Epithelial cell of prostate (primary cell): ENCODE data around the gene DIS3L.
"Not testable (repeated sequence)": the region's sequence is repeated elsewhere in the genome, so short reads cannot be mapped to it uniquely, and the experiment has no call there.

Source experiments
- DNase-seq: peaks from one replicate; pipeline ENCODE4 v3.0.0-alpha.2; 2011; ENCODE audit warnings: low read depth, low spot score
- H3K27ac ChIP-seq: fragments of 450-650 bp; 2 replicates; pipeline ENCODE4 v1.5.1; 2017; ENCODE audit warnings: mild to moderate bottlenecking

Gene DIS3L

DNA sequence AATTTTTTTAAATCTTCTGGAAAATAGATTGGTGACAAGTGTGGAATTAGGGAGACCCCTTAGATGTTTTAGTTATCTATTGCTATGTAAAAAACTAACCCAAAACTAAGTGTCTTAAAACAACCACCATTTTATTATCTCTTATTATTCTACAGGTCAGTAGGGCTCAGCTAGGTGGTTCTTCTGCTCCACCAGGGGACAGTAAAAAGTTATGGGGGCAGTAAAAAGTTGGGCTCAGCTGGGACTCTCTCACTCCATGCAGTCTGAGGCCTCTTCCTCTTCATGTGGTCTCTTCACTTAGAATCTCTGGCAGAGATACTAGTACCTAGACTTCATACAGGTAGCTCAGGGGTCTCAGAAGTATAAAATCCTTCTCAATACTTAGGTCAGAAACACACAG lies 18.0 kb upstream of the DIS3L start:
- DNase-seq: no peak
- H3K27ac ChIP-seq: no peak overlapping the region

DNA sequence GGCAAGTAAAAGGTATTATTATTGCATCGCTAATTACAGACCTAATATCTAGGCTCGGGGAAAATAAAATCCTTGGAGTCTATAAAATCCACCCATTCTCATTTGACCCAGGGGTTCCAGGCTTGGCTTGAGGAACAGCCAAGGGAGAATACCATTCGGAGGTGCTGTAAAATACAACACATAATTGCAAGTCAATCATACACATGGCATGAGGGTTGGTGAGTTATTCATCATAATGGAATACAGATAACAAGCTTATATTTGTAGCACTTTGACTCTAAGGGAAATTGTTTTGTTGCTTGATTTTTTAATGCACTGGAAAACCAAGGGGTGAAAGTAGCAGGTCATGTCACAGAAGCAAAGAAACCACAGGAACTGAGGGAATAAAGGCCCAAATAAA lies 16.8 kb upstream of the DIS3L start:
- no peak overlapping the region for H3K27ac ChIP-seq
- no peak for DNase-seq

DNA sequence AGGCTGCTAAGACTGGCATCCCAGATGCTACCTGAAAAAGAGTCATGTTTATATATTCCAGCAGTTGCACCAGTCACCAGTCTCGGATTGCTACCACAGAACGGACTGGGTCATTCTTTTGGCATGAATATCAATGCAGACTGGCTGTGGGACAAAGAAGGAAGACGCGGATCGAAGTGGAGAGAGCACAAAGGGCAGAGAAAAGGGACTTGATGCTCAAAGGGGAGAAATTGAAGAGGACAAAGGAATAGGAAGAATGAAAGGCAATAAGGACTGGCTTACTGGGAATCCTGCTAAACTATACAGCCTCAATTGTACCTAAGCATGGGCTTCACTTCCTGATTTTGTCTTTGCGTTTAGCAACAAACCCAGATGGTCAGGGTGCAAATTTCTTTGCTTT lies 15.3 kb upstream of the DIS3L start:
- no peak overlapping the region for H3K27ac ChIP-seq
- no peak for DNase-seq

DNA sequence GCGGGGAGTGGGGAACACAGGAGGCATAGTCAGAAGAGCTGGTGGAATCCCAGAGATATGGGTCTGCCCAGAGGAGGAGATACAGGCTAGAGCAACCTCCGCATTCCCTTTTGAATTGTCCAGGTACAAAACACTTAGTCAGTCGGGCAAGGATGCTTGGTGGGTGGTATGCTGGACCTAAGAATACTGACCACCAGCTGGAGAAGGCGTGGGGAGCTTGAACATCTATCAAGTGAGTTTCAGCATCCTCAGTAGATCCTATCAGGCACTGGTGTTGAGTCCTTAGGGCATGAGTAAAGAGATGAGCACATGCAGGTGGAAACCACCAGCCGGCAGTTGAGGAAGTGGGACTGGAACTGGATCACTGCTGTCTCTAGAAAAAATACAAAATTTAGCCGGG lies 14.7 kb upstream of the DIS3L start:
- no peak for DNase-seq
- H3K27ac ChIP-seq: no peak overlapping the region

DNA sequence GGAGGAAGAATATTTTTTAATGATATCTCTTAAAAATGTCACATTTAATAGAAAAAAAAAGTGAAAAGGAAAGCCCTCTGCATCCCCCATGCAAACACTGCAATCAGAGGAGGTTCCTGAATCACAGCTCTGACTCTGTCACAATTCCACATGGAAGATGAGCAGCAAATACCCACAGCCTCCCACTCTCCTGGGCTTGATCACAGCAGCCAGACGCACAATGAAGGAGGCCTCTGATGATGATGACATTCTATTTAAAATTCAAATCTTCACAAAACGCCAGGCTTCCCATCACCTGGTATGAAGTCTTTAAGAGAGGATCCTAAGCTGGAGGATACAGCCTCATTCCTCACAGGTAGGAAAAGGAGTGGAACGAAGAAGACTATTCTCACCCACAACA lies 9.1 kb upstream of the DIS3L start:
- no peak overlapping the region for H3K27ac ChIP-seq
- no peak for DNase-seq

DNA sequence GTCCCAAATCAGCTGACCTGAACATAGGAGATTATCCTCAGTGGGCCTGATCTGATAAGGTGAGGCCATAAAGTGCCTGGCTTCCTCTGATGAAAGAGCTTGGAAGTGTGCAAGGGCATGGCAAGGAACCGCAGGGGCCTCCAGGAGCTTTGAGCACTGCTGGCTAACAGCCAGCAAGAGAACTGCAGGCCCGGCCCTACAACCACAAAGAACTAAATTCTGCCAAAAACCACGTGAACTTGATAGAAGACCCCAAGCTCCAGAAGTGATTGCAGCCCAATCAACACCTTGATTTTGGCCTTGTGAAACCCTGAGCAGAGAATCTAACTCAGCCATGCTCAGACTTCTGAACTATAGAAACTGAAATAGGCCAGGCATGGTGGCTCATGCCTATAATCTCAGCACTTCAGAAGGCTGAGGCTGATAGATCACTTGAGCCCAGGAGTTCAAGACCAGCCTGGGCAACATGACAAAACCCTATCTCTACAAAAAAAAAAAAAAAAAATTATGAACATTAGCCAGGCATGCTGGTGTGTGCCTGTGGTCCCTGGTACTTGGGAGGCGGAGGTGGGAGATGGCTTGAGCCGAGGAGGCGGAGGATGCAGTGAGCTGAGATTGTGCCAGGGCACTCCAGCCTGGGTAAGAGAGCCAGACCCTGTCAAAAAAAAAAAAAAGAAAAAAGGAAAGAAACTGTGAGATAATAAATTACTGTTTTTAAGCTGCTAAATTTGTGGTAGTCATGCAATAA lies 7.7 kb upstream of the DIS3L start:
- H3K27ac ChIP-seq: no peak overlapping the region
- DNase-seq: no peak

DNA sequence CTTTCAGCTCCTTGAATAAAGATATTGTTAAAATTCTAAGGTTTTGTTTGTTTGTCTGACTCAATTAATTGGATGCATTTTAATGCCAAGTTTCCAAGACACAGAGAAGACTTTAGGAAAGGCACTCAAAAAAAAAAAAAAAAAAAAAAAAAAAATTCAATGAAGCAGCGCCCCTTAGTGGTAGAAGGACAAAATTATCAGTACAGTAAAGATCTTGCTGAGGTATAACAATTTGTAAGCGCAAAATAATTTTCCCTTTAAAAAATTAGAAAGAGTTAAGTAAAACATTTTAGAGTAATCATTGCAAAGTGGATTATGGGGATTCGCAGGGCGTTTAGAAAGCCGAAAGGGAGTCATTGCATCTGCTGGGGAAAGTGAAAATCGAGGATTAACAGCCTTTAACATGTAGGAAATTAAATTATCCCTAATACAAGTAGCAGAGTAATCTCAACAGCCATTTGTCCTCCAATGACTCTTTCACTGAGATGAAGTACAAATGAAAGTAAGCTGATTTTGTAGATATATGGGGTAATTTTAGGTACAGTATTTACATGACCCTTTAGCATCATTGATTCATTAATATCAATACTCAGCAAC lies 5.8 kb upstream of the DIS3L start:
- no peak overlapping the region for H3K27ac ChIP-seq
- no peak for DNase-seq

DNA sequence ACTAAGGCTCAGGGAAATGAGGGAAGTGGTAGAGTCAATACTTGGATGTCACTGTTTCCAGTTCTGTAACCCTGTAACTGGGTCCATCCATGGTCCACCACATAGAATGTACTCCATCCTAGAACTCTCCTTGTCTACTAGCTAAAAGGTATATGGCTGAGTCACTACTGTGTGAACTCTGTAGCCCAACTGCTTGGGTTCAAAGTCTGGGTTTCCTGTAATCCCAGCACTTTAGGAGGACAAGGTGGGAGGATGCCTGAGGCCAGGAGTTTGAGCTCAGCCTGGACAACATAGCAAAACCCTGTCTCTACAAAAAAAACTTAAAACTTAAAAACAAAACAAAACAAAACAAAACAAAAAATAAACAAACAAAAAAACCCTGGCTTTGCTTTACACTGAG lies 5.3 kb upstream of the DIS3L start:
- no peak for DNase-seq
- no peak overlapping the region for H3K27ac ChIP-seq

DNA sequence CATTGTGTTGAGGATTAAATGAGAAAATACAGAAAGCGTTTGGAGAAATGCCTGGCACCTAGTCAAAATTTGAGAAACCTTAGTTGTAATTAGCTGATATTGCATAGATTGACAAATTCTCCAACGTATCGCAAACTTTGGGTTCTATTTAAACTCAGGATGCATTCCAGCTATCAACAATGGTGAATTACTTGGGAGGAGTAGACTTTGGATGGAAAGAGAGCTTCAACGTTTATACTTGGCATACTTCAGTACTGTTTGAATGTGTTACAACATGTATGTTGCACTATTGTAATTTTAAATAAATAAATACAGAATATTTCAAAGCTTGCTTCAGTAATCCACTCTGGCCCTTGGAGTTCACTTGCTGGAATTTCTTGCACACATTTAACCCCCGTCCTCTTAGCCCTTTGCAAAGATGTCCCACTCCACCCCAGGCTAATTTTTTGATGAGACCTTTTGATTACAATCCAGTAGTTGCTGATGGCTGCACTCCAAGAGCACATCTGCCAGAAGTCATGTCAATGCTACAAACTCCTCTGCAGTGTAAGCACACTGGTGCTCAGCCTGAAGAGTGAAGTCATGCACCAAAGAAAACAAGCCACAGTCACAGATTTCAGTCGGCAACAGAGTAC lies 4.7 kb upstream of the DIS3L start:
- no peak for DNase-seq
- H3K27ac ChIP-seq: no peak overlapping the region

DNA sequence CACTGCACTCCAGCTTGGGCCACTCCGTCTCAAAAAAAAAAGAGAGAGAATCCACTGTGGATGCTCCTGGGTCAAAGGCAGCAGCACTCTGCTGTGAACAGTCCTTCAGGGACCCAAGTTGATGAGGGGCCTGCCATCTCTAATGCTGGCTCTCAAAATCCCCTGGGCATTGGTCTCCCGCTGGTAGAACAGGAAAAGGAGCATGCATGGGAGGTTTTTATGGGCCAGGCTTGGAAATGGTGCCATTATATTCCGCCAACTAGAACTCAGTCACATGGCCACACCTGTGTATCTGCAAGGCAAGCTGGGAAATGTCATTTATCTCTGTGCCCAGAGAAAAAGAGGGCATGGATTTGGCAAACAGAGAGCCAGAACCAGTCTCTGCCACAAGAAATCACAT lies 3.4 kb upstream of the DIS3L start:
- no peak overlapping the region for H3K27ac ChIP-seq
- DNase-seq: no peak

DNA sequence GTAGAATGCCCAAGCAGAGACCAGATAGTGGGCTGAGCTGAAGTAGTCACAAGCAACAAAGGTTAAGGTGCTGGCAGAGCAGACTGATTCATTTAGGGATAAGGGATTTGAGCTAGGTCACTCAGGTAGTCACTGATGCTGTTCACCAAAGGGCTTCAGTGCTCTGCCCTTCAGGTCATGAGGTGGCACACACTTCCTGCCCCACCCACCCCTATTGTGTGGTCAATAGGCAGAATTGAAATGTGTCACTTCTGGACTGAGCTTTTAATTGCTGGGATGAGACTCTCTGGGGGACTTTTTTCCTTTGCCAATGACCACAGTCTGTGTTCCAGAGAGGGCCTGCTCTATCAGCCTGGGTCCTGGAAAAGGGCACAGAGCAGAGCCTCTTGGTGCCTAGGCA lies 2.9 kb upstream of the DIS3L start:
- no peak overlapping the region for H3K27ac ChIP-seq
- DNase-seq: no peak

DNA sequence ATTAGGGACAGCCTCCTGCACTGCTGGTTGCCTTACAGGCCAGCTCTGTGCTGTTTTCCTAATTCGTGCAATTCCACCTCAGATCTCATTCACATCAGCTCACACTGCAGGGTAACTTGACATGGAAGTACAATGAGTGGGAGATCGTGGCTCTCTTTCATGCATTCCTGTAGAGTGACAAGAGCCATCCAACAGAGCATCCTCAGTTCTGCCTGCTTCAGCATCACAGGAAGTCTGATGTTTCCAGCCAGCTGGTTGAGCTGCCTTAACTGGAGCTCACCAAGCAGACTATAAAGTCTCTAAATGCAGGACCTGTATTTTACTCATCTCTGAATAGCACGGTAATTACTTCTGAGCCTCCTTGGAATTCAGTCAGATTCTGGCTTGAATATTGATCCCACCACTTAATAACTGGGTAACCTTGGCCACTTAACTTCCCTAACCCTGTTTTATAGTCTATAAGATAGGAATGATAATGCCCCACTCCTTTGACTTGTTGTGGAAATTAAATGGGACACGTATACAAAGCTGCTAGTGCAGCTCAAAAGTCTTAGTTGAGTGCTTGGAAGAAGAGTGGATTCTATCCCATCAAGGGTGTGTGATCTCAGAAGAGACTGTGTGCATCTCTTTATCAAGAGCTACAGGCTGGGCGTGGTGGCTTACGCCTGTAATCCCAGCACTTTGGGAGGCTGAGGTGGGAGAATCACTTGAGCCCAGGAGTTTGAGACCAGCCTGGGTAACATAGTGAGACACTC lies 1.4 kb upstream of the DIS3L start:
- H3K27ac ChIP-seq: no peak overlapping the region
- no peak for DNase-seq

DNA sequence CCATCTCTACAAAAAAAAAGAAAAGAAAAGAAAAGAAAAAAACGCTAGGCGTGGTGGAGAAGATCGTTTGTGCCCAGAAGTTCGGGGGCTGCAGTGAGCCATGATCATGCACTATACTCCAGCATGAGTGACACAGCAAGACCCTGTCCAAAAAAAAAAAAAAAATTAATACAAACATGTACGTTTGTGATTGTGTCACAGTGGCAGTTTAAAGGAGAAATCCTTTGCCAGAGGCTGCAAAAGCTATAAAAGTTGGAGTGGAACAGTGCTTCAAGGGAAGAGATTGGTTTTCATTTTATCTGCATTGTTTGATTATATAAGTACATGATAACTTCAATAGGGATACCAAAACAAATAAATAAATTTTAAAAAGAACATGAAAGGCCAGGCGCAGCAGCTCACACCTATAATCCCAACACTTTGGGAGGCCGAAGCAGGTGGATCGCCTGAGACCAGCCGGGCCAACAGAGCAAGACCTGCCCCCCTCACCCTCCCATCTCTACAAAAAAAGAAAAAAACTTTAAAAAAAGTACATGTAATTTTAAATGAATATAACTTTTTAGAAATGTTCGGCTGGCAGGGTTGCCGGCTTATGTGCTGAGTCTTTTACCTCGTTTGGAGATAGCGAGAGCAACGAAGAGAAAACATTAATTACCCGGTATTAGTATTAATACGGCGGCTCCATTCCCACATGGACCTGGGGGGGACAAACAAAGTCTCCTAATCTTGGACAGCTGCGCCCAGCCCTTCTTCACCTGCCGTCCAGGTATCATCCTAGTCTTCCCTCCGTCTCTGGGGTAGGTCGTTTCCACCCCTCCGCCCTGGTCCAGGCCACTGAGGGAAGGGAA lies 573 bp upstream of the DIS3L start:
- DNase-seq: no peak
- H3K27ac ChIP-seq: peak overlapping the region; percentile 61

DNA sequence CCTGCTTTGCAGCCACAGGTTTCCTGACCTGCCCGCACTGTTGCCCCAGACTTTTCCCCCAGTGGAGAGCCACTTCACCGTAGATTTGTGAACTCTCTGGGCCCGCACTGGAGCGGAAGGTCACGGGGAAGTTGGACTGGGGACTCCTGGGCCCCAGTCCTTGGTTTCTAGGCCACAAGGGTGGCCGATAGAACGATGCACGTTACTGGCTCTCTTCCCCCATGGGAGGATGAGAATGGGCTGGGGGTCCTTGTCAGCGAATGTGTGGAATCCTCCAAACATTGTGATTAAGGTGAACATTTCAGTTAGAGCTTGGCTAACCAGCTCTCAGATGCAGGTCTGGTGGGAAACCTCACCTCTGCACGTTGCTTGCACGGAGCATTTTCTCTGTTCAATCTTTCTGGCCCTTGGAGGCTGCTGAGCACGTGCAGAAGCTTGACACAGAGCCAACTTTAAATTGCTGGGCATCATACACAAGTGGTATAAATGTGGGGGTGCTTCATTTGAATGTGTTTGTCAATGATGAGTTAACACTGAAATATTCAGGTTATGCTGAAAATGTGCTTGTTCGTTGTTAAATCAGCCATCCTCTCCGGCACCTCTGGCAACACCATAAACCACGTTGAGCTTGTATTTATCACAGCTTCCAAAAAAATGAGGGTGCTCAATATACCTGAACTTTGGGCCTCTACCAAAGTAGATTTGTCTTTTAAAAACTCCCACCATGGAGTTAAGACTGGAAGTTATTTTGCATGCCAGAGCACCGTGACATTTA lies 976 bp downstream of the DIS3L start:
- no peak for DNase-seq
- peak overlapping the region; percentile 61 for H3K27ac ChIP-seq

DNA sequence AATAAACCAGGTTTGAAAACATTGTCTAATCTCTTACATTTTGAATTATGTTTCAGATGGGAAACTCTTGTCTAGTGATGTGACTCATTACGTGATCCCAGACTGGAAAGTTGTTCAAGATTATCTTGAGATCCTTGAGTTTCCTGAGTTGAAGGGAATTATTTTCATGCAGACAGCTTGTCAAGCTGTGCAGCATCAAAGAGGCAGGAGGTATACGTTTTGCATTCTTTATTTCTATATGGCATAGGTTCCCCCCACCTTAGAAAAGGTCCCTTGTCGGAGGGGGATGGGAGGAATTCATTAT lies 1.5 kb downstream of the DIS3L start:
- H3K27ac ChIP-seq: peak overlapping the region; percentile 61
- no peak for DNase-seq

DNA sequence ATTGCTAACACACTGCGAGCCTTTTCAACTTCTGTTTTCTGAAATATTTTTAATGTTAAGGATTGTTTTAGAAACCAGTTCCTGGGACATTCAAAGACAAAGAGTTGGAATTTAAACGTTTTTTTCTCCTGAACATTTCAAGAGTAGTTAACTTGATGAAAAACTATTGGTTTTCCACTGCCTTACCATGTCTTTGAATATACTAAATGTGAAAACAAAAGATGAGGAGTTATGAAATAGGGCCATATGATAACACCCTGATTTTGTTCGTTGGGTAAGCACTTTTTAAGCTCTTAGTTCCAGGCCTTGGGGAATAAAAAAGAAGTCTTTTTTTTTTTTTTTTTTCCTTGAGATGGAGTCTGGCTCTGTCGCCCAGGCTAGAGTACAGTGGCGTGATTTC lies 2.8 kb downstream of the DIS3L start:
- no peak overlapping the region for H3K27ac ChIP-seq
- no peak for DNase-seq

DNA sequence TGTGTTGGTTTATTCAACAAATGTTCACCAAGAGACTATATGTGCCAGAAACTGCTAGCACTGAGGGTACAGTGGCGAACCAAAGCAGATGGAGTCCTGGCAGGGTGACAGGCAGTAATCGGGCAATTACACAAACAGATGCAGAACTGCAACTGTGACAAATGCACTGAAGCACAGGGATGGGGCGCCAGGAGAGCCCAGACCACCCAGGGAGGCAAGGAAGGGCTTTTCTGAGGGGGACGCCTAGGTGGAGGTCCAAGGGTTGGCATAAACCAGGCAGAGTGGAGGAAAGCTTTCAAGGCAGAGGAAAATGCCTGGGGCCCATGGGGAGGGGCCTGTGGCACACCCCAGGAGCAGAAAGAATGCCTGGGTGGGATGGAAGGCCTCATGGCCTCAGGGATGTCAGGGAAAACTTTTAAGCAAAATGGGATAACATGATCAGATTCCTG lies 5.5 kb downstream of the DIS3L start:
- DNase-seq: no peak
- no peak overlapping the region for H3K27ac ChIP-seq

DNA sequence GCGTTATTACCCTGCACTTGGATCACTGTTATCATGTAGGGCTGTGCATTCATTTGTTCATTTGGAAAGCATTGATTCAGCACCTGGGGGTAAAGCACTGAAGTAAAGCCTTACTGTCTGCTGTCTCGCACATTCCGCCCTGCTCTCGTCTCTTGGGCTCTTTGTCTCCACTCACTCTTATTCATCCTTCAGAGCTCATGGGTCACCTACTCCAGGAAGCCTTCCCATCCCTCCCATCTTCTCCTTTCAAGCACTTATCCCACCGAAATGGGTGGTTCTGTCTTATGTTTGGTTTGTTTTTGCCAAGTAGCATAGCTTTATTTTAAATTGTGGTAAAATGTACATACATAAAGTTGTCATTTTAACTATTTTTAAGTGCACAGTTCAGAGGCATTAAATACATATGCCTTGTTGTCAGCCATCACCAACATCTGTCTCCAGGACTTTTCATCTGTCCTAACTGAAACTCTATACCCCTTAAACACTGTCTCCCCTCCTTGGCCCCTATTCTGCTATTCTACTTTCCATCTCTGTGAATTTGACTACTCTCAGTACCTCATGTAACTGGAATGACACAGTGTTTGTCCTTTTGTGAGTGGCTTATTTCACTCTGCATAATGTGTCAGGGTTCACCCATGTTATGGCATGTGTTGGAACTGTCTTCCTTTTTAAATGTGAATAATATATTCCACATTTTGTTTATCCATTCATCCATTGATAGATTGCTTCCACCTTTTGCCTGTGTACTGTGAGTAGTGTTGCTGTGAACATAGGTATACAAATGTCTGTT lies 9.3 kb downstream of the DIS3L start:
- H3K27ac ChIP-seq: no peak overlapping the region
- DNase-seq: no peak

DNA sequence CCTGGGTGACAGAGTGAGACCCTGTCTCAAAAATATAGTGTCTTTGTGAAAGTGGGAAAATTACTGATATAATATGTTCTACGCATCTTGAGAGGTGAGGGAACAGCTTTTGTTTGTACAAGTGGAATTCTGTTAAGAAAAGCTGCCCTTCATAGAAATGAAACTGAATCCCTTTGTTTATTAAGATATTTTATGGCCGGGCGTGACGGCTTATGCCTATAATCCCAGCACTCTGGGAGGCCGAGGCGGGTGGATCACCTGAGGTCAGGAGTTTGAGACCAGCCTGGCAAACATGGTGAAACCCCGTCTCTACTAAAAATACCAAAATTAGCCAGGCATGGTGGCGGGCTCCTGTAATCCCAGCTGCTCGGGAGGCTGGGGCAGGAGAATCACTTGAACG lies 11.1 kb downstream of the DIS3L start:
- DNase-seq, H3K27ac ChIP-seq: not testable (repeated sequence)
